HepG2 (cell line): ENCODE data around the gene RAB11FIP2. TPM values are rescaled to one million over a fixed set of nuclear protein-coding genes. Genes with fewer than 3 reads are reported as not detected.

ENCODE experiments used
- AKAP8 ChIP-seq: sonication (generic); formaldehyde crosslinking; IDR thresholded peaks from 2 replicates; pipeline ENCODE4 v1.5.1; 2020; ENCODE audit warnings: mild to moderate bottlenecking, missing genetic modification reagents
- CCDC6 ChIP-seq: sonication (generic); formaldehyde crosslinking; IDR thresholded peaks from 2 replicates; pipeline ENCODE4 v1.8.1; 2022; ENCODE audit warnings: mild to moderate bottlenecking, missing genetic modification reagents, moderate library complexity
- GMEB1 ChIP-seq: sonication (generic); formaldehyde crosslinking; IDR thresholded peaks from 2 replicates; pipeline ENCODE4 v1.5.1; 2020; ENCODE audit warnings: missing genetic modification reagents, mild to moderate bottlenecking, borderline replicate concordance
- HNRNPLL ChIP-seq: fragments of 200-400 bp; formaldehyde crosslinking; IDR thresholded peaks from 2 replicates; pipeline ENCODE4 v1.6.1; 2017; ENCODE audit warnings: mild to moderate bottlenecking, low read depth, low read length; ENCODE audit not compliant: poor library complexity, severe bottlenecking
- IRF2 ChIP-seq: IDR thresholded peaks from 2 replicates; pipeline ENCODE4 v1.6.1; 2018; ENCODE audit warnings: missing genetic modification reagents, missing compliant biosample characterization
- KMT2B ChIP-seq: IDR thresholded peaks from 2 replicates; pipeline ENCODE4 v1.6.1; 2016; ENCODE audit warnings: missing genetic modification reagents, missing compliant biosample characterization
- MBD4 ChIP-seq: IDR thresholded peaks from 2 replicates; pipeline ENCODE4 v1.6.1; 2012; ENCODE audit warnings: low read length, inconsistent platforms, borderline replicate concordance
- MLLT10 ChIP-seq: sonication (generic); formaldehyde crosslinking; IDR thresholded peaks from 2 replicates; pipeline ENCODE4 v1.4.0; 2020; ENCODE audit warnings: missing genetic modification reagents
- PAXIP1 ChIP-seq: sonication (generic); formaldehyde crosslinking; conservative IDR thresholded peaks from 2 replicates; pipeline ENCODE4 v1.4.0; 2020; ENCODE audit warnings: mild to moderate bottlenecking, missing genetic modification reagents, moderate library complexity
- PITX1 ChIP-seq: sonication (generic); formaldehyde crosslinking; IDR thresholded peaks from 2 replicates; pipeline ENCODE4 v1.5.1; 2020; ENCODE audit warnings: mild to moderate bottlenecking, missing genetic modification reagents
- PRPF4 ChIP-seq: fragments of 200-400 bp; formaldehyde crosslinking; IDR thresholded peaks from 2 replicates; pipeline ENCODE4 v1.6.1; 2016; ENCODE audit warnings: low read length, low read depth; ENCODE audit not compliant: poor library complexity, severe bottlenecking
- SP4 ChIP-seq: sonication (generic); formaldehyde crosslinking; IDR thresholded peaks from 2 replicates; pipeline ENCODE4 v1.8.1; 2023; ENCODE audit warnings: mild to moderate bottlenecking, missing genetic modification reagents
- SP5 ChIP-seq: IDR thresholded peaks from 2 replicates; pipeline ENCODE4 v1.6.1; 2016; ENCODE audit warnings: low read depth, borderline replicate concordance
- ZNF430 ChIP-seq: sonication (generic); formaldehyde crosslinking; IDR thresholded peaks from 2 replicates; pipeline ENCODE4 v1.9.0; 2021; ENCODE audit warnings: mild to moderate bottlenecking, missing genetic modification reagents
- ZNF574 ChIP-seq: sonication (generic); formaldehyde crosslinking; IDR thresholded peaks from 2 replicates; pipeline ENCODE4 v1.4.0; 2020; ENCODE audit warnings: missing genetic modification reagents
- ZNF674 ChIP-seq: sonication (generic); formaldehyde crosslinking; IDR thresholded peaks from 2 replicates; pipeline ENCODE4 v1.5.0; 2020; ENCODE audit warnings: low read depth, mild to moderate bottlenecking, missing genetic modification reagents
- ZNF724P ChIP-seq: sonication (generic); formaldehyde crosslinking; IDR thresholded peaks from 2 replicates; pipeline ENCODE4 v1.8.0; 2022; ENCODE audit warnings: missing genetic modification reagents, borderline replicate concordance
- ZNF740 ChIP-seq: sonication (generic); formaldehyde crosslinking; IDR thresholded peaks from 2 replicates; pipeline ENCODE4 v1.4.0; 2020; ENCODE audit warnings: missing genetic modification reagents
- ZNF761 ChIP-seq: sonication (generic); formaldehyde crosslinking; conservative IDR thresholded peaks from 2 replicates; pipeline ENCODE4 v1.4.0; 2020; ENCODE audit warnings: mild to moderate bottlenecking, missing genetic modification reagents
- ZSCAN29 ChIP-seq: sonication (generic); formaldehyde crosslinking; conservative IDR thresholded peaks from 2 replicates; pipeline ENCODE4 v1.4.0; 2020; ENCODE audit warnings: mild to moderate bottlenecking, missing genetic modification reagents
- polyA plus RNA-seq, 8 experiments: library from polyadenylated mRNA; depleted of rRNA in 3 of 8; stranded (reverse) in 7 of 8; unstranded in 1 of 8; fragments of >200 nt; fragmentation: Illumina TruSeq in 4 of 8; extraction: Trizol in 4 of 8; gene quantifications; 2 replicates each; pipeline versions ENCODE4 v1.2.1 to v1.2.3, GENCODE V29; 2011 to 2016; ENCODE audit warnings: low read depth in 4 of 8, missing spikeins in 1 of 8, mixed read lengths in 1 of 8; ENCODE audit not compliant: insufficient read depth in 1 of 8
- total RNA-seq, 5 experiments: library from RNA; depleted of rRNA; stranded (reverse); fragments of >200 nt; fragmentation: Illumina TruSeq; extraction: Trizol; gene quantifications; 2 replicates each; pipeline ENCODE4 v1.2.3, GENCODE V29; 2016; ENCODE audit warnings: low read depth in 1 of 5

RAB11FIP2 gene
- total and polyA plus RNA-seq, 2 of the 13 experiments (the other 11 are each of a cell fraction or from before 2014, with no cell fraction given), result 4.7 to 13.0 TPM

GRCh38 chr10:118046395-118047156, at the start of gene RAB11FIP2 (continued):
- TF ChIP-seq GMEB1 (CRISPR knock-in tag) (peak; percentile 83), ZNF761 (CRISPR knock-in tag) (peak; percentile 24; the same call in 1 of the 2 replicates), PITX1 (no peak), ZNF674 (CRISPR knock-in tag) (no peak), MBD4 (no peak), ZNF574 (CRISPR knock-in tag) (peak; percentile 68), IRF2 (peak; percentile 49; the same call in 1 of the 2 replicates), ZNF740 (CRISPR knock-in tag) (no peak), KMT2B (CRISPR knock-in tag) (peak; percentile 79), AKAP8 (CRISPR knock-in tag) (0 out of 2 replicates have a peak, but pooled peaks have one; percentile 58), ZSCAN29 (CRISPR knock-in tag) (no peak), ZNF724P (CRISPR knock-in tag) (peak; percentile 49; the same call in 1 of the 2 replicates), PAXIP1 (CRISPR knock-in tag) (0 out of 2 replicates have a peak, but pooled peaks have one; percentile 20), MLLT10 (no peak), SP5 (peak; percentile 31), SP4 (CRISPR knock-in tag) (peak; percentile 82; the same call in 1 of the 2 replicates), ZNF430 (CRISPR knock-in tag) (no peak), CCDC6 (CRISPR knock-in tag) (peak; percentile 76), HNRNPLL (peak; percentile 78), PRPF4 (no peak)
